ENCODE data around the gene ERN2. TPM values are rescaled to one million over a fixed set of nuclear protein-coding genes. Genes with fewer than 3 reads are reported as not detected.
A peak's percentile ranks its signal among the peaks of the same experiment; 100 is the strongest.

Gene ERN2
- total and polyA plus RNA-seq, 2 of the 13 experiments (the other 11 are each of a cell fraction or from before 2014, with no cell fraction given): 2.2 to 3.5 TPM

GRCh38 chr16:23678430-23679273, 34.4 kb downstream of the ERN2 start, which contains the start of gene PLK1 (continued):
- TF ChIP-seq UBTF (CRISPR knock-in tag; IDR thresholded peaks at IDR 0.05) (peak; percentile 73), HNRNPLL (IDR thresholded peaks at IDR 0.05; ENCODE audit: low read depth, low read length, poor library complexity, severe bottlenecking) (peak; percentile 96), JUND (CRISPR knock-in tag; IDR thresholded peaks at IDR 0.05) (no peak), TSC22D2 (CRISPR knock-in tag; IDR thresholded peaks at IDR 0.05; ENCODE audit: borderline replicate concordance) (no peak), ZNF10 (CRISPR knock-in tag; IDR thresholded peaks at IDR 0.05; ENCODE audit: borderline replicate concordance, low read depth) (no peak), KLF13 (CRISPR knock-in tag; IDR thresholded peaks at IDR 0.05) (no peak), EP300 (IDR thresholded peaks at IDR 0.05; ENCODE audit: low read depth in 2 of 2, low read length in 2 of 2) (peak; percentile 23 to 49; a peak in 1 of 4 replicates), EP300 (CRISPR knock-in tag; IDR thresholded peaks at IDR 0.05; ENCODE audit: borderline replicate concordance) (no peak), ZNF343 (CRISPR knock-in tag; IDR thresholded peaks at IDR 0.05) (peak; percentile 88), MYC (CRISPR knock-in tag; IDR thresholded peaks at IDR 0.05; ENCODE audit: borderline replicate concordance) (peak; percentile 98), AGO1 (IDR thresholded peaks at IDR 0.05; ENCODE audit: low read depth, low read length, poor library complexity, severe bottlenecking) (peak; percentile 91), HOXA5 (CRISPR knock-in tag; IDR thresholded peaks at IDR 0.05) (peak; percentile 73; the same call in 1 of the 2 replicates), ZNF143 (CRISPR knock-in tag; IDR thresholded peaks at IDR 0.05) (peak; percentile 97), ZSCAN20 (CRISPR knock-in tag; IDR thresholded peaks at IDR 0.05; ENCODE audit: borderline replicate concordance) (peak; percentile 50; the same call in 1 of the 2 replicates), ZBTB39 (CRISPR knock-in tag; IDR thresholded peaks at IDR 0.05) (no peak), NRL (CRISPR knock-in tag; IDR thresholded peaks at IDR 0.05; ENCODE audit: borderline replicate concordance) (peak; percentile 97), CENPBD1 (CRISPR knock-in tag; IDR thresholded peaks at IDR 0.05; ENCODE audit: borderline replicate concordance, low read depth) (no peak), ZNF451 (CRISPR knock-in tag; IDR thresholded peaks at IDR 0.05) (no peak), MAF1 (CRISPR knock-in tag; IDR thresholded peaks at IDR 0.05; ENCODE audit: borderline replicate concordance) (no peak; the same call in 1 of the 2 replicates), ZFAT (CRISPR knock-in tag; conservative IDR thresholded peaks at IDR 0.05) (0 out of 2 replicates have a peak, but pooled peaks have one; percentile 75), PHB2 (IDR thresholded peaks at IDR 0.05; ENCODE audit: partially characterized antibody) (no peak), RFX1 (IDR thresholded peaks at IDR 0.05) (no peak), ZNF816 (CRISPR knock-in tag; IDR thresholded peaks at IDR 0.05; ENCODE audit: borderline replicate concordance) (peak; percentile 100; the same call in 1 of the 2 replicates), GPN1 (CRISPR knock-in tag; IDR thresholded peaks at IDR 0.05; ENCODE audit: borderline replicate concordance) (no peak), TCF12 (IDR thresholded peaks at IDR 0.05) (no peak), TCF12 (CRISPR knock-in tag; IDR thresholded peaks at IDR 0.05) (0 out of 2 replicates have a peak, but pooled peaks have one; percentile 27)

Data from HepG2 (cell line).